ENCODE results near the gene SNRPA1.

Gene SNRPA1

GRCh38 chr15:101318839-101319238, 23.8 kb upstream of the SNRPA1 start:
- no peak for DNase-seq

GRCh38 chr15:101318147-101318819, 23.2 kb upstream of the SNRPA1 start:
- no peak for DNase-seq

- DNase-seq = no peak
Measured at GRCh38 chr15:101317336-101317872, 22.4 kb upstream of the SNRPA1 start.

- no peak for DNase-seq
Measured at GRCh38 chr15:101316529-101316928, 21.5 kb upstream of the SNRPA1 start.

GRCh38 chr15:101315736-101316135, 20.7 kb upstream of the SNRPA1 start:
- no peak for DNase-seq

- no peak for DNase-seq
Measured at GRCh38 chr15:101314336-101315125, 19.5 kb upstream of the SNRPA1 start.

GRCh38 chr15:101313041-101313761, 18.2 kb upstream of the SNRPA1 start:
- no peak for DNase-seq

- DNase-seq = no peak
Measured at GRCh38 chr15:101310508-101310907, 15.5 kb upstream of the SNRPA1 start.

- DNase-seq = no peak
Measured at GRCh38 chr15:101310161-101310480, 15.1 kb upstream of the SNRPA1 start.

- no peak for DNase-seq
Measured at GRCh38 chr15:101309436-101310160, 14.6 kb upstream of the SNRPA1 start.

- no peak for DNase-seq
Measured at GRCh38 chr15:101308604-101309435, 13.8 kb upstream of the SNRPA1 start.

GRCh38 chr15:101307897-101308603, 13.0 kb upstream of the SNRPA1 start:
- DNase-seq = no peak

- DNase-seq = no peak
Measured at GRCh38 chr15:101307048-101307896, 12.2 kb upstream of the SNRPA1 start.

- DNase-seq = no peak
Measured at GRCh38 chr15:101306341-101307047, 11.4 kb upstream of the SNRPA1 start.

- DNase-seq = no peak
Measured at GRCh38 chr15:101305820-101306255, 10.8 kb upstream of the SNRPA1 start.

GRCh38 chr15:101303408-101303807, 8.4 kb upstream of the SNRPA1 start:
- no peak for DNase-seq

- no peak for DNase-seq
Measured at GRCh38 chr15:101296418-101297405, 1.7 kb upstream of the SNRPA1 start.

- no peak for DNase-seq
Measured at GRCh38 chr15:101295607-101296161, 636 bp upstream of the SNRPA1 start.

Data from CD4-positive, alpha-beta T cell treated with Interleukin-17A for 1 hour (primary cell).